Heart left ventricle (tissue), 13 donors: ENCODE data around the gene FNTB.

ENCODE experiments used
- CTCF ChIP-seq, 12 donors: fragments of 200-600 bp; sonication (generic) in 4 of 12; IDR thresholded peaks; one replicate each; pipeline versions ENCODE4 v1.5.0 to v1.8.0; 2018 to 2022; ENCODE audit warnings: antibody characterized with exemption in 12 of 12, mild to moderate bottlenecking in 5 of 12
- POLR2A ChIP-seq, 2 donors: fragments of 450-650 bp; IDR thresholded peaks; one replicate each; pipeline ENCODE4 v1.6.1; 2017; ENCODE audit warnings: antibody characterized with exemption in 2 of 2, mild to moderate bottlenecking in 2 of 2, moderate library complexity in 2 of 2
- donor health status: ischemic (EF 13 %, LVEDD 7.1; RV severe dilation, severe dysfunction).
- donor health status: DM: no; HTN: yes; CAD: no.
- donor health status: DM: no; HTN: no; CAD: no.
- donor health status: ischemic (EF 25% LVEDD 6.9; RV normal size, moderate dysfunction).
- donor health status: ischemic (EF 25% LVEDD 5.7; RV mildly dilated, moderate dysfunction).
- donor health status: ischemic (EF 35%, LVEDD 5.7; RV mildly dilated, moderate dysfunction).
- donor health status: nonischemic (EF 11% LVEDD 7.7; RV severe dilation, severe dysfunction).
- donor health status: DM: yes; HTN: yes; CAD: no.
- donor health status: PGD.
- donor health status: ischemic (EF 29% LVEDD 5.4; RV normal size, mild dysfunction).
- donor health status: nonischemic (EF 23%, LVEDD 6.1; RV moderate dilation, normal function).

DNA sequence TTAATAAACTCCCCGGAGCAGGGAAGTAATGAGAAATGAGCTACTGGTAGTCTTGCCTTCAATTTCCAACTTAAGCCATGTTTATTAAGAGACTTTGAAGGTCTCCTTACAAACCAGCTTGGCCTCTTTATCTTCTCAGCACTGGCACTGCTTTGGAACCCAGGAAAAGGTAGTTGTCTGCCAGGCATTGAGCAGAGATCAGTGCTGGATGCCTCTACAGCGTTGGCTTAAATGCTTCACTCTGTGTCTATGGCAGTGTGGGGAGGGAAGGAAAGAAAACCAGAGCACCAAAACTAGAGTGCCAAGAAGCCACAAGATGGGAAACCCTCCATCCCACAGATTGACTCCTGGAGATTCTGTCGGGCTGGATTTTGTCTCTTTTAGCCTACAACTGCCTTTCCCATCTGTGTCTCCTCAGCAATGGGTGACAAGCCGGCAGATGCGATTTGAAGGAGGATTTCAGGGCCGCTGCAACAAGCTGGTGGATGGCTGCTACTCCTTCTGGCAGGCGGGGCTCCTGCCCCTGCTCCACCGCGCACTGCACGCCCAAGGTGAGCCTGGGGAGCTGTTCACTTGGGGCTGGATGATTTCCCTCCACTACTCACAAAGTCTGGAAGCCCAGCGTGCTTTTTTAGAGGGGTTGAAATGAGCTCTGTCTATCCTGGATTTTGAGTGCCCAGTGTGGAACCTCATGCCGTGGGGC, 57.3 kb downstream of the FNTB start:
- TF ChIP-seq POLR2A (IDR thresholded peaks at IDR 0.05) (no peak), CTCF (IDR thresholded peaks at IDR 0.05) (no peak)
